ENCODE data around the gene CBR4. TPM values are rescaled to one million over a fixed set of nuclear protein-coding genes. Genes with fewer than 3 reads are reported as not detected.
"Not testable (repeated sequence)": the region's sequence is repeated elsewhere in the genome, so short reads cannot be mapped to it uniquely, and the experiment has no call there.

CBR4 gene
- total RNA-seq, 4 donors from 2014 or later: 13.4 to 19.4 (median 16.3) TPM

GRCh38 chr4:168978001-168978700 lies 31.9 kb downstream of the CBR4 start:
- Histone ChIP-seq H3K27ac (no peak overlapping the region), H3K27me3 (no peaks in the 10 kb centered on the region), H3K9me3 (peaks cover 0 to 59% (median 27%) of the 10 kb centered on the region in 3 donors), H3K36me3 (peaks cover 5 to 83% (median 5%) of the 10 kb centered on the region in 3 donors), H3K4me1 (no peaks in the 10 kb centered on the region), H3K4me3 (no peak overlapping the region)
- intact Hi-C loops (cut with DNase I): no loop called here
- TF ChIP-seq POLR2A (IDR thresholded peaks at IDR 0.05) (no peak), CTCF (IDR thresholded peaks at IDR 0.05) (no peak)
- 100% methylated on average over 1 of the region's 1 CpG; no CpG with 5 or more reads in 1 of the 2 donors for WGBS, 2 donors
- DNase-seq: no peak

- TF ChIP-seq POLR2A (IDR thresholded peaks at IDR 0.05): no peak
- no peak for TF ChIP-seq CTCF (IDR thresholded peaks at IDR 0.05)
- WGBS, 2 donors: 86 to 87% methylated on average over 4 of the region's 4 CpGs
- no peaks in the 10 kb centered on the region for H3K4me1 ChIP-seq
- DNase-seq: no peak
- intact Hi-C loops (cut with DNase I): no loop called here
- H3K36me3 ChIP-seq: peaks cover 0 to 31% (median 5%) of the 10 kb centered on the region in 3 donors
- peaks cover 0 to 50% (median 28%) of the 10 kb centered on the region in 3 donors for H3K9me3 ChIP-seq
- no peak overlapping the region for H3K27ac ChIP-seq
- H3K27me3 ChIP-seq: no peaks in the 10 kb centered on the region
- H3K4me3 ChIP-seq: no peak overlapping the region
Measured at GRCh38 chr4:168972596-168972995, 37.5 kb downstream of the CBR4 start.

GRCh38 chr4:168960716-168961115 lies 49.3 kb downstream of the CBR4 start:
- Histone ChIP-seq H3K4me1 (no peaks in the 10 kb centered on the region), H3K27ac (no peak overlapping the region), H3K4me3 (no peak overlapping the region), H3K36me3 (no peaks in the 10 kb centered on the region), H3K27me3 (no peaks in the 10 kb centered on the region), H3K9me3 (peaks cover 0 to 2% (median 0%) of the 10 kb centered on the region in 3 donors)
- DNase-seq: no peak
- 92 to 93% methylated on average over 5 of the region's 5 CpGs for WGBS, 2 donors
- intact Hi-C loops (cut with DNase I): no loop called here
- TF ChIP-seq CTCF (IDR thresholded peaks at IDR 0.05) (no peak), POLR2A (IDR thresholded peaks at IDR 0.05) (no peak)

DNA sequence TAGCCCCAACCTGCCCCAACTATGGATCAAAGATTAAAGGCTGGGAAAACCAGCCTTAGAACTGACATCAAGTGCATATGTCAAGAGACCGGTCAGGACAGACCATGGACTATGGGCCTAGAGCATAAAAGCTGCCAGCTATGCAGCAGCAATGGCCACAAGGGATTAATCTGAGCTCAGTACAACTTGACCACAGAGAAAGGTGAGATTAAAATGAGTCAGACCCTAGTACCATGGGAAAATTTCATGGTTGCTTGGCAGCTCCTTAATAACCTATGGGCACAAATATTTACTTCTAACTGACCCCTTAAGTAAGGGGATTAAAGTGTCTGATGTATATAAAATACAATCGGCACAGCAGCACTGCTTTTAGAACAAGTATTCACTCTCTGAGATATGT lies 54.4 kb downstream of the CBR4 start:
- Histone ChIP-seq H3K9me3 (no peaks in the 10 kb centered on the region), H3K27me3 (no peaks in the 10 kb centered on the region), H3K27ac (no peak overlapping the region), H3K4me1 (peaks cover 0 to 9% (median 0%) of the 10 kb centered on the region in 3 donors), H3K4me3 (no peak overlapping the region), H3K36me3 (no peaks in the 10 kb centered on the region)
- no peak for TF ChIP-seq POLR2A (IDR thresholded peaks at IDR 0.05)
- TF ChIP-seq CTCF (IDR thresholded peaks at IDR 0.05): no peak
- 75 to 85% methylated on average over 2 of the region's 2 CpGs for WGBS, 2 donors
- intact Hi-C loops (cut with DNase I): no loop called here
- DNase-seq: no peak

DNA sequence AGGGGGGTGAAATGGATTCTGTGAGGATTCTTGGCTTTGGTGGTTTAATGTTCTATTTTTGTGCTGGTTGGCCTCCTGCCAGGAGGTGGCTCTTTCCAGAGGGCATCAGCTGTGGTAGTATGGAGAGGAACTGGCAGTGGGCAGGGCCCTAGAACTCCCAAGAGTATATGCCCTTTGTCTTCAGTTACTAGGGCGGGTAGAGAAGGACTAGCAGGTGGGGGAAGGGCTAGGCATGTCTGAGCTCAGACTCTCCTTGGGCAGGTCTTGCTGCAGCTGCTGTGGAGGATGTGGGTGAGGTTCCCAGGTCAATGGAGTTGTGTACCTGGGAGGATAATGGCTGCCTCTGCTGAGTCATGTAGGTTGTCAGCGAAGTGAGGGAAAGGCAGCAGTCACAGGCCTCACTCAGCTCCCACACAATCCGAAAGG lies 57.2 kb downstream of the CBR4 start:
- H3K36me3 ChIP-seq; H3K27ac ChIP-seq; H3K4me3 ChIP-seq; H3K9me3 ChIP-seq; DNase-seq; intact Hi-C loops (cut with DNase I); H3K27me3 ChIP-seq; H3K4me1 ChIP-seq: not testable (repeated sequence)
- 68 to 92% methylated on average over 2 of the region's 3 CpGs for WGBS, 2 donors
